ENCODE measurements around the gene CLTA. TPM values are rescaled to one million over a fixed set of nuclear protein-coding genes. Genes with fewer than 3 reads are reported as not detected.

The CLTA gene
- total and polyA plus RNA-seq, 2 donors (not counting 1 experiment from before 2014, with no cell fraction given): 32.3 to 71.0 TPM

DNA sequence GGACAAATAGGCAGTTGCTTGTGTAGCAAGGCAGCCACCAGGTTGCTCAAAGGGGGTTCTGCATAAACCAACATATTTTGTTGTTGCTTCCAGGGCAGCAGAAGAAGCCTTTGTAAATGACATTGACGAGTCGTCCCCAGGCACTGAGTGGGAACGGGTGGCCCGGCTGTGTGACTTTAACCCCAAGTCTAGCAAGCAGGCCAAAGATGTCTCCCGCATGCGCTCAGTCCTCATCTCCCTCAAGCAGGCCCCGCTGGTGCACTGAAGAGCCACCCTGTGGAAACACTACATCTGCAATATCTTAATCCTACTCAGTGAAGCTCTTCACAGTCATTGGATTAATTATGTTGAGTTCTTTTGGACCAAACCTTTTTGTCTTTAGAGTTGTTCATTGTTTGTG, 20.8 kb downstream of the CLTA start:
- peaks cover 66% of the 10 kb centered on the region for H4K20me1 ChIP-seq (ENCODE audit: control insufficient read depth, insufficient read depth, low read length, poor library complexity, severe bottlenecking)
- no peaks in the 10 kb centered on the region for H3K9me3 ChIP-seq (ENCODE audit: control extremely low read depth in 1 of 3, control insufficient read depth in 2 of 3, insufficient read depth in 1 of 3, low read length in 2 of 3)
- no peaks in the 10 kb centered on the region for H3K27me3 Mint-ChIP-seq
- TF ChIP-seq, protein P1, sequence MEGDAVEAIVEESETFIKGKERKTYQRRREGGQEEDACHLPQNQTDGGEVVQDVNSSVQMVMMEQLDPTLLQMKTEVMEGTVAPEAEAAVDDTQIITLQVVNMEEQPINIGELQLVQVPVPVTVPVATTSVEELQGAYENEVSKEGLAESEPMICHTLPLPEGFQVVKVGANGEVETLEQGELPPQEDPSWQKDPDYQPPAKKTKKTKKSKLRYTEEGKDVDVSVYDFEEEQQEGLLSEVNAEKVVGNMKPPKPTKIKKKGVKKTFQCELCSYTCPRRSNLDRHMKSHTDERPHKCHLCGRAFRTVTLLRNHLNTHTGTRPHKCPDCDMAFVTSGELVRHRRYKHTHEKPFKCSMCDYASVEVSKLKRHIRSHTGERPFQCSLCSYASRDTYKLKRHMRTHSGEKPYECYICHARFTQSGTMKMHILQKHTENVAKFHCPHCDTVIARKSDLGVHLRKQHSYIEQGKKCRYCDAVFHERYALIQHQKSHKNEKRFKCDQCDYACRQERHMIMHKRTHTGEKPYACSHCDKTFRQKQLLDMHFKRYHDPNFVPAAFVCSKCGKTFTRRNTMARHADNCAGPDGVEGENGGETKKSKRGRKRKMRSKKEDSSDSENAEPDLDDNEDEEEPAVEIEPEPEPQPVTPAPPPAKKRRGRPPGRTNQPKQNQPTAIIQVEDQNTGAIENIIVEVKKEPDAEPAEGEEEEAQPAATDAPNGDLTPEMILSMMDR (IDR thresholded peaks at IDR 0.05): no peak
- no peak for TF ChIP-seq EZH2 (IDR thresholded peaks at IDR 0.05; ENCODE audit: borderline replicate concordance, insufficient read depth, low read depth, low read length, poor library complexity, severe bottlenecking)
- H3K4me1 Mint-ChIP-seq: peaks cover 10% of the 10 kb centered on the region
- no peak overlapping the region for H3K4me3 Mint-ChIP-seq
- peaks cover 0 to 82% of the 10 kb centered on the region in 2 experiments for H3K36me3 ChIP-seq (replicated peaks in 1 of 2; ENCODE audit: control extremely low read depth in 1 of 2, control insufficient read depth in 1 of 2, extremely low read depth in 1 of 2, insufficient read depth in 2 of 2, low read length in 1 of 2)
- ChIA-PET CTCF (no interaction called here), POLR2A (no interaction called here)
- no peak overlapping the region for H2AFZ ChIP-seq (ENCODE audit: insufficient read depth, low read depth, low read length, poor library complexity, severe bottlenecking)
- intact Hi-C loops (cut with micrococcal nuclease): no loop called here
- no peak overlapping the region for H3K9ac ChIP-seq (ENCODE audit: low read length)
- no peaks in the 10 kb centered on the region for H3K9me3 Mint-ChIP-seq (ENCODE audit: insufficient read depth)
- H3K79me2 ChIP-seq (ENCODE audit: control insufficient read depth, insufficient read depth, low read length): peaks cover 41% of the 10 kb centered on the region
- ATAC-seq (ENCODE audit: low read depth): no peak
- no peak overlapping the region for H3K4me3 ChIP-seq (ENCODE audit: control extremely low read depth in 1 of 5, extremely low read depth in 1 of 5, insufficient read depth in 1 of 5, low read depth in 2 of 5, low read length in 4 of 5)
- no peak overlapping the region for H3K27ac Mint-ChIP-seq
- H3K4me2 ChIP-seq (replicated peaks; ENCODE audit: low read depth, low read length, poor library complexity, severe bottlenecking): no peak overlapping the region
- WGBS (ENCODE audit: insufficient coverage): 96% methylated on average over 6 of the region's 7 CpGs
- no peak overlapping the region for H3K27ac ChIP-seq (ENCODE audit: low read length in 2 of 2)
- H3K27me3 ChIP-seq (replicated peaks in 1 of 4; ENCODE audit: control extremely low read depth in 1 of 4, control insufficient read depth in 3 of 4, insufficient read depth in 4 of 4, low read length in 3 of 4): no peaks in the 10 kb centered on the region
- H3K4me1 ChIP-seq (ENCODE audit: control insufficient read depth in 2 of 2, insufficient read depth in 2 of 2, low read length in 2 of 2): no peaks in the 10 kb centered on the region
- DNase-seq: no peak

DNA sequence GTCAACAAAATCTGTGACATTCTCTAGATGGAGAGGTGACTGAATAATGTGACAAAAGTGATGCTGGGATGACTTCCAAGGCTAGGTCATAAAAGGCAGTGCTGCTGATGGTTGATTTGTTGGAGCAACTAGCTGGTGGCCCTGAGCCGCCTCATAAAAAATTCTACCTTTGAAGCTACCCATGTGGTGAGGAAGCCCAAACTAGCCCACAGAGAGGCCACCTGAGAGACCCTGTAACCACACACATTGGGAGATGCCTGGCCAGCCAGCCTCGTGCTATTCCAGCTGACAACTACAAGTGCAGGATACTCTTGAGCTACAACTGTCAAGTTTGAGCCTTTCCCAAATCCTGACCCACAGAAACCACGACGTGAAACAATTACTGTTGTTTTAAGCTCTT, 22.7 kb downstream of the CLTA start:
- ChIA-PET CTCF (interaction anchor here (1.2 kb wide), 1 partner anchor 1179 kb away, joined by 3 read pairs; no protein-coding TSS in a partner anchor), POLR2A (interaction anchor here (0.6 kb wide), 1 partner anchor 9 kb away, joined by 6 read pairs; no protein-coding TSS in a partner anchor)
- no peak overlapping the region for H3K4me3 Mint-ChIP-seq
- Histone ChIP-seq H3K9me3 (ENCODE audit: control extremely low read depth in 1 of 3, control insufficient read depth in 2 of 3, insufficient read depth in 1 of 3, low read length in 2 of 3) (no peaks in the 10 kb centered on the region), H3K79me2 (ENCODE audit: control insufficient read depth, insufficient read depth, low read length) (peaks cover 22% of the 10 kb centered on the region), H4K20me1 (ENCODE audit: control insufficient read depth, insufficient read depth, low read length, poor library complexity, severe bottlenecking) (peaks cover 47% of the 10 kb centered on the region), H3K27ac (ENCODE audit: low read length in 2 of 2) (no peak overlapping the region), H3K4me1 (ENCODE audit: control insufficient read depth in 2 of 2, insufficient read depth in 2 of 2, low read length in 2 of 2) (no peaks in the 10 kb centered on the region), H2AFZ (ENCODE audit: insufficient read depth, low read depth, low read length, poor library complexity, severe bottlenecking) (no peak overlapping the region), H3K4me3 (ENCODE audit: control extremely low read depth in 1 of 5, extremely low read depth in 1 of 5, insufficient read depth in 1 of 5, low read depth in 2 of 5, low read length in 4 of 5) (no peak overlapping the region), H3K36me3 (replicated peaks in 1 of 2; ENCODE audit: control extremely low read depth in 1 of 2, control insufficient read depth in 1 of 2, extremely low read depth in 1 of 2, insufficient read depth in 2 of 2, low read length in 1 of 2) (peaks cover 0 to 79% of the 10 kb centered on the region in 2 experiments), H3K9ac (ENCODE audit: low read length) (no peak overlapping the region), H3K27me3 (replicated peaks in 1 of 4; ENCODE audit: control extremely low read depth in 1 of 4, control insufficient read depth in 3 of 4, insufficient read depth in 4 of 4, low read length in 3 of 4) (no peaks in the 10 kb centered on the region), H3K4me2 (replicated peaks; ENCODE audit: low read depth, low read length, poor library complexity, severe bottlenecking) (no peak overlapping the region)
- no peaks in the 10 kb centered on the region for H3K27me3 Mint-ChIP-seq
- TF ChIP-seq, protein P1 (IDR thresholded peaks at IDR 0.05): no peak
- no peak for TF ChIP-seq EZH2 (IDR thresholded peaks at IDR 0.05; ENCODE audit: borderline replicate concordance, insufficient read depth, low read depth, low read length, poor library complexity, severe bottlenecking)
- H3K27ac Mint-ChIP-seq: no peak overlapping the region
- no peaks in the 10 kb centered on the region for H3K9me3 Mint-ChIP-seq (ENCODE audit: insufficient read depth)
- ATAC-seq (ENCODE audit: low read depth) (no peak), DNase-seq (no peak)
- intact Hi-C loops (cut with micrococcal nuclease): no loop called here
- WGBS (ENCODE audit: insufficient coverage): 100% methylated on average over 2 of the region's 4 CpGs
- H3K4me1 Mint-ChIP-seq: peaks cover 13% of the 10 kb centered on the region

All from B cell (primary cell).